GM23248 (cell line): ENCODE data around the gene PKLR.

Experiments
- EZH2 ChIP-seq: fragments of 200-600 bp; sonication (generic); IDR thresholded peaks from 2 replicates; pipeline ENCODE4 v1.6.1; 2018; ENCODE audit warnings: antibody characterized with exemption, mild to moderate bottlenecking; ENCODE audit not compliant: insufficient read depth, poor library complexity, severe bottlenecking
- EZH2phosphoT487 ChIP-seq: fragments of 200-600 bp; sonication (generic); IDR thresholded peaks from 2 replicates; pipeline ENCODE4 v1.6.1; 2018; ENCODE audit warnings: antibody characterized with exemption, moderate library complexity, mild to moderate bottlenecking, low read depth; ENCODE audit not compliant: insufficient read depth

DNA sequence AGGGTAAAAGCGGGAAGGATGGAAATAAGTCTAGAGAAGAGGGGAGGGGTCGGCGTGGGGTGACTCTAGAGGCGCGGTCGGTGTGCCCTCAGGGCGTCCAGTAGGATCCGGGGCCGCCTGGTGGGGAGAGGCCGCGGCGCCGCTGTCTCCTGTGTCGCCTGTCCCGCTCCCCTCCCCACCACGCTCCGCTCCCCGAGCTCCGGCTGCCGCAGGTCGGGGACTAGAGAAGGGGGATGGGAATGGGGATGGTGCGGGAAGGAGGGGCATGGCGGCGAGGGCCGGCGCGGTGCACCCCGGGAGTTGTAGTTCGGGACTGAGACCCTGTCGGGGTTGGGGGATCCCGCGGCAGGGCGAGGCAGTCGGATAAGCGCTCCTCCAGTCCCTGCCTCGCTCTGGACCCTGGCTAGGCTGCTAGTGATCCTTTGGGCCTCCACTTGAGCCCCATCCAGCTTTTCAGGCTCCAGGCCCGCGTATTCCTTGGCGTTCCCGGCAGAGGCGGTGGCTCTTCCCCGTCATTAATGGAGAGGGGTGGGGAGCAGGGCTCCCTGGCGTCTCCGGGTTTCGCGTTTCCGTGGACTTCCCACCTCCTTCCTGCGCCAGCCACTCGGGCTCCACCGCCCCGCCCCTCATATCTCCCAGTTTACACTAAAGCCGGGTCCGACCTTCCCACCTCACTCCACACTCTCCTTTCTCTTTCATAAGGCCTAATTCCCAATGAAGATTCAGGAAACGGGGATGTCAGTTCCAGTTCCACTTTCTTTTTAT is 45.8 kb downstream of the PKLR start, which contains the start of gene ENTREP3:
- TF ChIP-seq EZH2: no peak
- no peak for TF ChIP-seq EZH2phosphoT487
